Heart right ventricle (tissue), 16 donors: ENCODE measurements around the gene FMO5. TPM values are rescaled to one million over a fixed set of nuclear protein-coding genes. Genes with fewer than 3 reads are reported as not detected.
A peak's percentile ranks its signal among the peaks of the same experiment; 100 is the strongest.
"Not testable (repeated sequence)": the region's sequence is repeated elsewhere in the genome, so short reads cannot be mapped to it uniquely, and the experiment has no call there.

ENCODE experiments used
- ATAC-seq, 8 donors: fragments of 200-7000 bp; cut with Tn5 transposase; one replicate each; pipeline ENCODE4 v1.9.1; 2020; ENCODE audit warnings: mild to moderate bottlenecking in 8 of 8, moderate library complexity in 8 of 8, moderate number of reproducible peaks in 1 of 8
- DNase-seq, 2 donors: peaks; one replicate each; pipeline ENCODE4 v3.0.0-alpha.2; 2020
- H3K27ac ChIP-seq, 10 donors: fragments of 200-600 bp; sonication (generic) in 2 of 10; one replicate each; pipeline versions ENCODE4 v1.5.0 to v1.8.0; 2020 to 2022; ENCODE audit warnings: mild to moderate bottlenecking in 3 of 10
- H3K27me3 ChIP-seq, 7 donors: fragments of 200-600 bp; one replicate each; pipeline ENCODE4 v1.8.0; 2021 to 2022; ENCODE audit warnings: mild to moderate bottlenecking in 2 of 7
- H3K36me3 ChIP-seq, 9 donors: fragments of 200-600 bp; sonication (generic) in 1 of 9; one replicate each; pipeline versions ENCODE4 v1.5.0 to v1.8.0; 2020 to 2022; ENCODE audit warnings: mild to moderate bottlenecking in 2 of 9
- H3K4me1 ChIP-seq, 9 donors: fragments of 200-600 bp; sonication (generic) in 1 of 9; one replicate each; pipeline versions ENCODE4 v1.5.0 to v1.8.0; 2020 to 2022; ENCODE audit warnings: mild to moderate bottlenecking in 4 of 9
- H3K4me3 ChIP-seq, 10 donors: fragments of 200-600 bp; sonication (generic) in 2 of 10; one replicate each; pipeline versions ENCODE4 v1.5.0 to v1.8.0; 2020 to 2022; ENCODE audit warnings: mild to moderate bottlenecking in 7 of 10, moderate library complexity in 2 of 10
- H3K9me3 ChIP-seq, 11 donors: fragments of 200-600 bp in 10 of 11; sonication (generic) in 2 of 11; one replicate each; pipeline versions ENCODE4 v1.5.0 to v1.8.0; 2013 to 2022; ENCODE audit warnings: mild to moderate bottlenecking in 2 of 11, control low read depth in 1 of 11, moderate library complexity in 1 of 11
- WGBS, 2 donors: extraction: QIAGEN DNeasy Blood & Tissue Kit; methylation state at CpG; one replicate each; pipeline ENCODE4 v1.1.7; 2013; ENCODE audit warnings: inconsistent platforms in 1 of 2; 5-methylcytosine and 5-hydroxymethylcytosine counted together
- intact Hi-C, 10 donors: fragments of 100-400 bp; cut with DNase I; formaldehyde crosslinking; loops; one replicate each; pipeline versions ENCODE4 v1.11.1 to v1.14.2; 2022
- polyA plus RNA-seq, 2 donors: library from polyadenylated mRNA; stranded (reverse); fragments of 200-250 nt; gene quantifications; one replicate each; pipeline ENCODE4 v1.2.3, GENCODE V29; 2013
- total RNA-seq, 10 donors: library from RNA; stranded (reverse); fragmentation: NEBNext Ultra II Directional in 3 of 10; extraction: Animal tissue kit (Norgen Biotek cat#: 25700) in 3 of 10; gene quantifications; one replicate each; pipeline versions ENCODE4 v1.2.1 to v1.2.4, GENCODE V29; 2021 to 2023
- TF ChIP-seq, protein P1 (sequence below), 9 donors: fragments of 200-600 bp; sonication (generic) in 2 of 9; IDR thresholded peaks; one replicate each; pipeline versions ENCODE4 v1.5.0 to v1.8.0; 2021 to 2022; ENCODE audit warnings: antibody characterized with exemption in 9 of 9, mild to moderate bottlenecking in 5 of 9, moderate library complexity in 1 of 9
- donor health status: Arrhythmogenic right ventricular cardiomyopathy.
- donor health status: ischemic (EF 13 %, LVEDD 7.1; RV severe dilation, severe dysfunction).
- donor health status: healthy with polysubstance abuse.
- donor health status: DM: no; HTN: yes; CAD: no.
- donor health status: DM: no; HTN: no; CAD: no.
- donor health status: ischemic (EF 25% LVEDD 6.9; RV normal size, moderate dysfunction).
- donor health status: ischemic (EF 25% LVEDD 5.7; RV mildly dilated, moderate dysfunction).
- donor health status: healthy.
- donor health status: DM: yes; HTN: yes; CAD: no.
- donor health status: Ischemic cardiomyopathy.
- donor health status: ischemic (EF 35%, LVEDD 5.7; RV mildly dilated, moderate dysfunction).
- donor health status: nonischemic (EF 11% LVEDD 7.7; RV severe dilation, severe dysfunction).
- donor health status: DM: yes; HTN: yes; CAD: no.
- donor health status: PGD.
- donor health status: ischemic (EF 29% LVEDD 5.4; RV normal size, mild dysfunction).
- donor health status: nonischemic (EF 23%, LVEDD 6.1; RV moderate dilation, normal function).

FMO5 gene
- total and polyA plus RNA-seq, 12 donors, result 0.20 to 21.7 (median 0.78) TPM

DNA sequence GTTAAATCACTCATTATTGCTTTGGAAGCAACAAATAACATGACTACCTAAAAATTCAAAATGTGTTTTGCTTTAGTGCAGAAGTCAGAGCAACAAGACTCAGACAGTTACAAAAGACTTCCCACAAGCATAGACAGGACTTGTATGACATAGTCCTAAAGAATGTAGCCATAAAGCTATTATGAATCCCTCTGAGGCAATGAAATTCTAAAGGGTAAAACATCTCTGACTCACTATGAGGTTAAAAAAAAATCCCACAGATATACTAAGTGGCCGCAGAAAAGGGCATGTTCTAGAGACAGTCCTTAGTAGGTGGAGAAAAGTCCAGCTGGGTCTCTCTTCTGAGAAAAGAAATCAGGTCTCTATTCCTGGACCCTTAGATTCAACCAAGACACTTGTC lies 57.8 kb downstream of the FMO5 start:
- Histone ChIP-seq H3K4me1 (peaks cover 3 to 44% (median 35%) of the 10 kb centered on the region in 9 donors), H3K4me3 (no peak overlapping the region), H3K9me3 (no peaks in the 10 kb centered on the region), H3K27me3 (no peaks in the 10 kb centered on the region), H3K36me3 (peaks cover 0 to 55% (median 0%) of the 10 kb centered on the region in 9 donors), H3K27ac (peak overlapping the region in 1 of 10 donors; percentile 52)
- TF ChIP-seq, protein P1, sequence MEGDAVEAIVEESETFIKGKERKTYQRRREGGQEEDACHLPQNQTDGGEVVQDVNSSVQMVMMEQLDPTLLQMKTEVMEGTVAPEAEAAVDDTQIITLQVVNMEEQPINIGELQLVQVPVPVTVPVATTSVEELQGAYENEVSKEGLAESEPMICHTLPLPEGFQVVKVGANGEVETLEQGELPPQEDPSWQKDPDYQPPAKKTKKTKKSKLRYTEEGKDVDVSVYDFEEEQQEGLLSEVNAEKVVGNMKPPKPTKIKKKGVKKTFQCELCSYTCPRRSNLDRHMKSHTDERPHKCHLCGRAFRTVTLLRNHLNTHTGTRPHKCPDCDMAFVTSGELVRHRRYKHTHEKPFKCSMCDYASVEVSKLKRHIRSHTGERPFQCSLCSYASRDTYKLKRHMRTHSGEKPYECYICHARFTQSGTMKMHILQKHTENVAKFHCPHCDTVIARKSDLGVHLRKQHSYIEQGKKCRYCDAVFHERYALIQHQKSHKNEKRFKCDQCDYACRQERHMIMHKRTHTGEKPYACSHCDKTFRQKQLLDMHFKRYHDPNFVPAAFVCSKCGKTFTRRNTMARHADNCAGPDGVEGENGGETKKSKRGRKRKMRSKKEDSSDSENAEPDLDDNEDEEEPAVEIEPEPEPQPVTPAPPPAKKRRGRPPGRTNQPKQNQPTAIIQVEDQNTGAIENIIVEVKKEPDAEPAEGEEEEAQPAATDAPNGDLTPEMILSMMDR (IDR thresholded peaks at IDR 0.05), result no peak
- intact Hi-C loops, result no loop called here
- ATAC-seq (no peak), DNase-seq (no peak)
- 75 to 85% methylated on average over 1 of the region's 1 CpG for WGBS, 2 donors

DNA sequence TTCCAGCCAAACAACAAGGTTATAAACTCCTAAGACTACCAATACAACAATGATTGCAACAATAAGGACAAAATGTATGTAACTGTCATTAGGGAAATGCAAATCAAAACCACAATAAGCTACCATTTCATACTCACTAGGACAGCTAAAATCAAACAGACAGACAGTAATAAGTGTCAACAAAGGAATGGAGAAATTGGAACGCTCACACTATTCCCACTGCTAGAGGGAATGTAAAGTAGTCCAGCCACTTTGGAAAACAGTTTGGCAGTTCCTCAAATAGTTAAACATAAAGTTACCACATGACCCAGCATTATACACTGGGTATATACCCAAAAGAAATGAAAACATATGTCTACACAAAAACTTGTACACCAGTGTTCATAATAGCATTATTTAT lies 62.1 kb downstream of the FMO5 start:
- intact Hi-C loops, result no loop called here
- Histone ChIP-seq H3K27me3 (no peaks in the 10 kb centered on the region), H3K27ac (no peak overlapping the region), H3K4me1 (peaks cover 0 to 9% (median 3%) of the 10 kb centered on the region in 9 donors), H3K36me3 (peaks cover 0 to 98% (median 34%) of the 10 kb centered on the region in 9 donors), H3K4me3 (no peak overlapping the region), H3K9me3 (no peaks in the 10 kb centered on the region)
- TF ChIP-seq, protein P1 (IDR thresholded peaks at IDR 0.05), result no peak
- no peak for ATAC-seq
- DNase-seq, result no peak
- 95 to 100% methylated on average over 1 of the region's 1 CpG for WGBS, 2 donors

DNA sequence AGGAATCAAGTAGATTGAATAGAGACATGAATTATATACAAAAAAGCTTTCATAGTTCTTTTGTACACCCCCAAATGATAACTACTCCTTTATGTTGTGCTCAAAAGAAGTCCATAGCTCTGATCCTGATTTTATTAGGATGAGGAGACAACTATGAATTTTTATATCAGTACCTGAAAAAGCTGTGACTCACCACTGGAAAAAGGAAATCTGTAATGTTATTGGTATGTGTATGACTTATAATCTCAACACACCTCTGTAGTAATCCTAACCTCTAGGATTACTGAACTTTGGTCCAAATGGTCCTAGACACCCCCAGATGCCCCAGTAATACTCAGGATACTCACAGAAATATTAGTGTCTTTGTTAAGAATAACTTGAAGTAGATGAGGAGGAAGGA lies 63.0 kb downstream of the FMO5 start:
- intact Hi-C loops, result no loop called here
- TF ChIP-seq, protein P1 (IDR thresholded peaks at IDR 0.05), result no peak
- H3K27me3 ChIP-seq, result no peaks in the 10 kb centered on the region
- ATAC-seq (no peak), DNase-seq (no peak)
- peaks cover 0 to 100% (median 39%) of the 10 kb centered on the region in 9 donors for H3K36me3 ChIP-seq
- H3K4me3 ChIP-seq, result no peak overlapping the region
- H3K9me3 ChIP-seq, result no peaks in the 10 kb centered on the region
- no peaks in the 10 kb centered on the region for H3K4me1 ChIP-seq
- no peak overlapping the region for H3K27ac ChIP-seq

DNA sequence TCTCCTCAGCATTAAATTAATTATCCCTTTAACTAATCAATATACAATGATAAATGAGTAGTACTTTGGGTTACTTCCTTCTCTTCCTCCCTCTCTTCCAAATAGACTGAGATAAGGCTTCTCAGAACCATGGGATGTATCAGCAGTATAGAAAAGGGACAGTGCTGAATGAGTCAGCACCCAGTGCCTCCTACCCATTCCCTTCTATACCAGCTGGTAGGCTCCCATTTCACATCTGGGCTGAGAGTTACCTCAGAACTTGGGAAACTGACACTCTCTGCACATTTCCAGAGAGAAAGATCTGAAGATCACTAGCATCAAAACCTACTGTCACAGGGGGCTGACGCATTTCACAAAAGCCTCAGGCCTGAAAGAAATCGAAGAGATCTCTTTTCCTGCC lies 68.0 kb downstream of the FMO5 start:
- ATAC-seq, DNase-seq, H3K4me3 ChIP-seq, H3K9me3 ChIP-seq, H3K4me1 ChIP-seq, intact Hi-C loops, H3K27ac ChIP-seq, H3K27me3 ChIP-seq: not testable (repeated sequence)
- WGBS, 2 donors, result 96 to 99% methylated on average over 2 of the region's 2 CpGs
- peaks cover 0 to 90% (median 41%) of the 10 kb centered on the region in 9 donors for H3K36me3 ChIP-seq

DNA sequence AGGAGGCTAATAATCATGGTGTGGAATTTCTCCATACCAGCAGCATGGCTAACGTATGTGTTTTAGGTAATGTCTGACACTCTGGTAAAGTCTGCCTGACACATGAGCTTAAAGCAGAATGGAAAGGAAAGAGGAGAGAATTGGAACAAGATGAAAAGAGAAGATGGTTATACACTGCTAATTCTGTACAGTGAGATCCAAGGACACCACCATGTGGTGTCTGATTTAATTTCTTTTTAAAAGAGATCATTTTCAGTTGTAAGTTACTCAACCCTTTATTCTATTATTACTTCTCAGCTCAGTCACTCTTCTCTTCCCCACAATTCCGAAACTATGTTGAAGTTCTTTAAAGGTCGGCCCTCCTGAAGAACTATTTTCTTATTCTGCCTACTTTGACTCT lies 68.5 kb downstream of the FMO5 start:
- no peak for DNase-seq
- Histone ChIP-seq H3K27me3 (no peaks in the 10 kb centered on the region), H3K27ac (no peak overlapping the region), H3K4me3 (no peak overlapping the region), H3K36me3 (peaks cover 0 to 85% (median 38%) of the 10 kb centered on the region in 9 donors), H3K4me1 (peaks cover 0 to 7% (median 0%) of the 10 kb centered on the region in 9 donors), H3K9me3 (no peaks in the 10 kb centered on the region)
- WGBS, 2 donors, result 93 to 94% methylated on average over 3 of the region's 3 CpGs
- TF ChIP-seq, protein P1 (IDR thresholded peaks at IDR 0.05), result no peak
- no peak for ATAC-seq
- intact Hi-C loops, result no loop called here
